ENCODE data around the gene AP3B1. TPM values are rescaled to one million over a fixed set of nuclear protein-coding genes. Genes with fewer than 3 reads are reported as not detected.
A peak's percentile ranks its signal among the peaks of the same experiment; 100 is the strongest.

Gene AP3B1
- total RNA-seq, 1 donor from 2014 or later, result 105 TPM

DNA sequence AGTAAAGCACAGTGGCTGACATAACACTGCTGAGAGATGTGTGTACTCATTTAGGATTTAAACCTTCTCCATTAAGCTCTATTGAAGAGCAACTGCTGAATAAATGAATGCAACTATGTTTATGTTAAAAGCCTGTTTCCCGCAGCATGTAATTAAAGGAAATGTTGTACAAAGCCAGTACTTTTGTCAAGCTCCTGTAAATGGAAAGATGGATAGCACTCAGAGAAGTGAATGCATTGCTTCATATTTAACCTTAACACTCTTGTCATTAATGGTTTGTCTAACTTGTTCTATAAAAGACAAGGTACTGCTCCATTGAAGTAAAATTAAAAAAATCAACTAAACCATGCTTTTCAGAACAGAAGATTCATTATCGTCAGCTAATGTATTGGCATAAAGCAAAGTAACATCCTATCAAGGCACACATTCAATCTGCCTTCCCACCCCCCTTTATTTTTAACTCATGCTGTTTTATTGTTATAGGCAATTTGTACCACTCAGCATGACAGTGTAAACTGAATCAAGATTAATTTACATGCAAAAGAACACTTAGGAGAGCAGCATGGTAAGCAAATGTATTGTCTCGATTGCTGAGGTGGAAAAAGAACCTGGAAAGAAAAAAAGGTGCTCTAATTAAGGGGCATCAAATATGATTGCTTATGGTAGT lies 277.5 kb downstream of the AP3B1 start:
- Mint-ChIP-seq H3K36me3 (peaks cover 7% of the 10 kb centered on the region), H3K9me3 (no peaks in the 10 kb centered on the region), H3K4me1 (peaks cover 8% of the 10 kb centered on the region), H3K27me3 (ENCODE audit: insufficient read depth, low read depth) (peaks cover 4% of the 10 kb centered on the region), H3K27ac (no peak overlapping the region), H3K4me3 (no peak overlapping the region)
- Histone ChIP-seq H3K4me2 (peak overlapping the region; percentile 79), H3K27me3 (peaks cover 38% of the 10 kb centered on the region), H3K36me3 (no peaks in the 10 kb centered on the region), H3K4me3 (peak overlapping the region; percentile 41), H3K27ac (peak overlapping the region; percentile 83), H4K20me1 (ENCODE audit: low read depth) (no peaks in the 10 kb centered on the region), H2AFZ (replicated peaks) (no peak overlapping the region), H3K9ac (no peak overlapping the region), H3K9me3 (ENCODE audit: low read depth) (no peaks in the 10 kb centered on the region), H3K79me2 (ENCODE audit: low read depth) (no peaks in the 10 kb centered on the region), H3K4me1 (peaks cover 50% of the 10 kb centered on the region), H3F3A (ENCODE audit: low read depth) (peaks cover 31% of the 10 kb centered on the region)
- TF ChIP-seq EZH2 (IDR thresholded peaks at IDR 0.05) (no peak), EZH2phosphoT487 (IDR thresholded peaks at IDR 0.05) (peak; percentile 57)
- DNase-seq (ENCODE audit: low spot score), result peak; percentile 64

- Histone ChIP-seq H3K4me2 (no peak overlapping the region), H3K27ac (no peak overlapping the region), H3K9me3 (ENCODE audit: low read depth) (no peaks in the 10 kb centered on the region), H3K4me1 (peaks cover 35% of the 10 kb centered on the region), H4K20me1 (ENCODE audit: low read depth) (peaks cover 15% of the 10 kb centered on the region), H3K9ac (no peak overlapping the region), H3K79me2 (ENCODE audit: low read depth) (no peaks in the 10 kb centered on the region), H2AFZ (replicated peaks) (no peak overlapping the region), H3K4me3 (no peak overlapping the region), H3K36me3 (peaks cover 3% of the 10 kb centered on the region), H3K27me3 (peaks cover 9% of the 10 kb centered on the region), H3F3A (ENCODE audit: low read depth) (peaks cover 24% of the 10 kb centered on the region)
- DNase-seq (ENCODE audit: low spot score), result no peak
- H3K27me3 Mint-ChIP-seq (ENCODE audit: insufficient read depth, low read depth), result peaks cover 7% of the 10 kb centered on the region
- no peak overlapping the region for H3K27ac Mint-ChIP-seq
- peaks cover 6% of the 10 kb centered on the region for H3K36me3 Mint-ChIP-seq
- no peak for TF ChIP-seq EZH2 (IDR thresholded peaks at IDR 0.05)
- no peak for TF ChIP-seq CTCF (IDR thresholded peaks at IDR 0.05)
- no peak for TF ChIP-seq EZH2phosphoT487 (IDR thresholded peaks at IDR 0.05)
- H3K4me1 Mint-ChIP-seq, result peaks cover 21% of the 10 kb centered on the region
- peaks cover 3% of the 10 kb centered on the region for H3K9me3 Mint-ChIP-seq
- no peak overlapping the region for H3K4me3 Mint-ChIP-seq
Observed at GRCh38 chr5:78009937-78010527, 284.5 kb downstream of the AP3B1 start.

DNA sequence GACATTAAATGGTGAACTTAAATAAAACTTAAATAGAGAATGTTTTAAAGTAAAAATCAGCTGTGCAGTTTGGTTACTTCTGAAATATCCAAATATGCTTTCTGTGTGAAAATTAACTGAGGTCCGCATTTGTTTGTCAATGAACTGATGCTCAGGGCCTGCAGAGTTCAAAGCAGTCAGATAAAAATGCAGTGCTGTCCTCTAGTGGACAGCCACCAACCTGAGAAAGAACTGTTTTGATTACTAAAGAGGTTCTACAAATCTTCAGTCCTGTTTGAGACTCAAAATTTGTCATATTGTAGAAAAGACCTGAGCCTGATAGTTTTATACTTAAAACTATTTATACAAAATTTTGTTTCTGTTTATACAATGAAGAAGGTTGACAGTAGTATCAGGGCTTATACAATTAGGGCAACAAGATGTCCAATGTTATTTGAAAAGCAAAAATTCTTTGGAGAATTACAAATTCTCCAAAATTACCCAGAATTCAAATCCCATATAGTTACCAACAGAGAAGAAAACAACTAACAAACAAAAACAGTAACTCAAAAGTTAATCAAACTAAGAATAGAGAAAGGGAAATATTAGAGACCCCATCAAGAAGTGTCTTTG lies 286.0 kb downstream of the AP3B1 start:
- H3K4me1 Mint-ChIP-seq, result peaks cover 36% of the 10 kb centered on the region
- no peak overlapping the region for H3K27ac Mint-ChIP-seq
- TF ChIP-seq CTCF (IDR thresholded peaks at IDR 0.05) (peak; percentile 92), EZH2phosphoT487 (IDR thresholded peaks at IDR 0.05) (no peak)
- H3K27me3 ChIP-seq, result no peaks in the 10 kb centered on the region
- no peak overlapping the region for H3K9ac ChIP-seq
- H3K9me3 ChIP-seq (ENCODE audit: low read depth), result no peaks in the 10 kb centered on the region
- H3K4me1 ChIP-seq, result peaks cover 44% of the 10 kb centered on the region
- peaks cover 3% of the 10 kb centered on the region for H3K36me3 ChIP-seq
- no peak overlapping the region for H2AFZ ChIP-seq (replicated peaks)
- DNase-seq (ENCODE audit: low spot score), result peak; percentile 68
- H3K4me3 Mint-ChIP-seq, result no peak overlapping the region
- no peak overlapping the region for H3K4me3 ChIP-seq
- H3K79me2 ChIP-seq (ENCODE audit: low read depth), result no peaks in the 10 kb centered on the region
- no peak overlapping the region for H3K4me2 ChIP-seq
- H3K36me3 Mint-ChIP-seq, result no peaks in the 10 kb centered on the region
- H3K27ac ChIP-seq, result no peak overlapping the region
- H3F3A ChIP-seq (ENCODE audit: low read depth), result peaks cover 40% of the 10 kb centered on the region
- peaks cover 25% of the 10 kb centered on the region for H4K20me1 ChIP-seq (ENCODE audit: low read depth)
- peaks cover 3% of the 10 kb centered on the region for H3K9me3 Mint-ChIP-seq
- H3K27me3 Mint-ChIP-seq (ENCODE audit: insufficient read depth, low read depth), result peaks cover 4% of the 10 kb centered on the region
